ENCODE measurements around the gene RSPH6A. TPM values are rescaled to one million over a fixed set of nuclear protein-coding genes. Genes with fewer than 3 reads are reported as not detected.

The RSPH6A gene
- total and polyA plus RNA-seq, 2 experiments from 2014 or later = not detected

DNA sequence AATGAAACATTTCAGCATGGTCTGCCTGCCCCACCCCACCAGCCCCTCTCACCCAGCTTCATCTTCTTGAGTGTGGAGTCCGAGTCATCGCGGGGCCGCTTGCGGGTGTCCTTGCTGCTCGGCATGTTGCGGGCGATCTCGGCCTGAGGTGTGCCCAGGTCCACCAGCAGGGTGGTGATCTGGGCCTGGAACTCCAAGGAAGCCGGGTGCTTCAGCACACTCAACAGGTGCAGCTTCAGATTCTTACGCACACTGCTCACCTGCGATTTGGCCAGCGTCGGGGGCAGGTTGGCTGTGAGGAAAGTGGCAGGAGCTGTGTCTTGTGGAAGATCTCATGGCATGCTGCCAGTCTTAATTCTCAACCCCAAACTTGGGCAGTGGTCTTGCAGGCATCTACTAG, 27.1 kb upstream of the RSPH6A start:
- no peak for TF ChIP-seq EZH2phosphoT487 (IDR thresholded peaks at IDR 0.05; ENCODE audit: low read depth, severe bottlenecking, unreplicated experiment)
- TF ChIP-seq EZH2 (IDR thresholded peaks at IDR 0.05; ENCODE audit: borderline replicate concordance) = no peak
- TF ChIP-seq, protein P1, sequence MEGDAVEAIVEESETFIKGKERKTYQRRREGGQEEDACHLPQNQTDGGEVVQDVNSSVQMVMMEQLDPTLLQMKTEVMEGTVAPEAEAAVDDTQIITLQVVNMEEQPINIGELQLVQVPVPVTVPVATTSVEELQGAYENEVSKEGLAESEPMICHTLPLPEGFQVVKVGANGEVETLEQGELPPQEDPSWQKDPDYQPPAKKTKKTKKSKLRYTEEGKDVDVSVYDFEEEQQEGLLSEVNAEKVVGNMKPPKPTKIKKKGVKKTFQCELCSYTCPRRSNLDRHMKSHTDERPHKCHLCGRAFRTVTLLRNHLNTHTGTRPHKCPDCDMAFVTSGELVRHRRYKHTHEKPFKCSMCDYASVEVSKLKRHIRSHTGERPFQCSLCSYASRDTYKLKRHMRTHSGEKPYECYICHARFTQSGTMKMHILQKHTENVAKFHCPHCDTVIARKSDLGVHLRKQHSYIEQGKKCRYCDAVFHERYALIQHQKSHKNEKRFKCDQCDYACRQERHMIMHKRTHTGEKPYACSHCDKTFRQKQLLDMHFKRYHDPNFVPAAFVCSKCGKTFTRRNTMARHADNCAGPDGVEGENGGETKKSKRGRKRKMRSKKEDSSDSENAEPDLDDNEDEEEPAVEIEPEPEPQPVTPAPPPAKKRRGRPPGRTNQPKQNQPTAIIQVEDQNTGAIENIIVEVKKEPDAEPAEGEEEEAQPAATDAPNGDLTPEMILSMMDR (IDR thresholded peaks at IDR 0.05; ENCODE audit: poor library complexity) = no peak
- 97% methylated on average over 14 of the region's 14 CpGs for WGBS (ENCODE audit: low lambda C conversion rate, missing lambda C conversion rate)
- Histone ChIP-seq H3K27ac (no peak overlapping the region), H3K4me1 (ENCODE audit: insufficient read depth) (no peaks in the 10 kb centered on the region), H3K4me2 (no peak overlapping the region), H3K4me3 (no peak overlapping the region), H3K9me2 (replicated peaks; ENCODE audit: insufficient read depth) (no peaks in the 10 kb centered on the region), H3K79me2 (no peaks in the 10 kb centered on the region), H3K9me3 (ENCODE audit: low read depth) (no peaks in the 10 kb centered on the region), H3K27me3 (no peaks in the 10 kb centered on the region), H3K36me3 (replicated peaks; ENCODE audit: insufficient read depth, low read depth) (no peaks in the 10 kb centered on the region), H2AFZ (no peak overlapping the region), H4K20me1 (ENCODE audit: insufficient read depth, poor library complexity, severe bottlenecking) (no peaks in the 10 kb centered on the region)
- no peak for DNase-seq (ENCODE audit: low spot score)

GRCh38 chr19:45834970-45835369, 19.9 kb upstream of the RSPH6A start:
- Histone ChIP-seq H4K20me1 (ENCODE audit: insufficient read depth, poor library complexity, severe bottlenecking) (no peaks in the 10 kb centered on the region), H3K9me3 (ENCODE audit: low read depth) (no peaks in the 10 kb centered on the region), H3K9me2 (replicated peaks; ENCODE audit: insufficient read depth) (no peaks in the 10 kb centered on the region), H2AFZ (no peak overlapping the region), H3K79me2 (no peaks in the 10 kb centered on the region), H3K4me2 (no peak overlapping the region), H3K27me3 (no peaks in the 10 kb centered on the region), H3K27ac (no peak overlapping the region), H3K4me1 (ENCODE audit: insufficient read depth) (no peaks in the 10 kb centered on the region), H3K36me3 (replicated peaks; ENCODE audit: insufficient read depth, low read depth) (no peaks in the 10 kb centered on the region), H3K4me3 (no peak overlapping the region)
- TF ChIP-seq, protein P1 (IDR thresholded peaks at IDR 0.05; ENCODE audit: poor library complexity) = no peak
- no peak for TF ChIP-seq EZH2phosphoT487 (IDR thresholded peaks at IDR 0.05; ENCODE audit: low read depth, severe bottlenecking, unreplicated experiment)
- no peak for TF ChIP-seq EZH2 (IDR thresholded peaks at IDR 0.05; ENCODE audit: borderline replicate concordance)
- DNase-seq (ENCODE audit: low spot score) = no peak
- WGBS (ENCODE audit: low lambda C conversion rate, missing lambda C conversion rate) = 98% methylated on average over 7 of the region's 7 CpGs

DNA sequence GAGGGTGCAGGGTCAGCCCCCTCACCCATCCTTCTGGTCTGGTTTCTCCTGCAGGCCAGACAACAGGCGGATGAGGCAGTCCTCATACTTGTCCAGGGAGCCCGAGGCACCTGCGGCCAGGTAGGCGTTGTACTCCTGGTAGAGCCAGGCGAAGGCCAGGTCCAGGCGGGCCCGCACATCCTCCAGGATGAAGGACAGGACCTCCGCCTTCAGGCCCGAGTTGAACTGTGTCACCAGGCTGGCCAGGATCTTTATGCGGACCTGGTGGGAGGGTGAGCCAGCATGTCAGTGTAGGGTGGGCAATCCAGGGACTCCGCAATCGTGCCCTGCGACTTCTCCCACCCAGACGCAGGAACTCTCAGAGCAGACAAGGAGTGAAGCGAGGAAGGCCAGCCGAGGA, 13.8 kb upstream of the RSPH6A start:
- no peak overlapping the region for H2AFZ ChIP-seq
- H3K9me2 ChIP-seq (replicated peaks; ENCODE audit: insufficient read depth) = no peaks in the 10 kb centered on the region
- H3K4me2 ChIP-seq = no peak overlapping the region
- no peaks in the 10 kb centered on the region for H3K27me3 ChIP-seq
- H3K4me1 ChIP-seq (ENCODE audit: insufficient read depth) = no peaks in the 10 kb centered on the region
- no peaks in the 10 kb centered on the region for H3K36me3 ChIP-seq (replicated peaks; ENCODE audit: insufficient read depth, low read depth)
- no peak overlapping the region for H3K4me3 ChIP-seq
- H3K27ac ChIP-seq = no peak overlapping the region
- H4K20me1 ChIP-seq (ENCODE audit: insufficient read depth, poor library complexity, severe bottlenecking) = no peaks in the 10 kb centered on the region
- WGBS (ENCODE audit: low lambda C conversion rate, missing lambda C conversion rate) = 96% methylated on average over 16 of the region's 16 CpGs
- DNase-seq (ENCODE audit: low spot score) = no peak
- H3K79me2 ChIP-seq = no peaks in the 10 kb centered on the region
- TF ChIP-seq EZH2 (IDR thresholded peaks at IDR 0.05; ENCODE audit: borderline replicate concordance) (no peak), EZH2phosphoT487 (IDR thresholded peaks at IDR 0.05; ENCODE audit: low read depth, severe bottlenecking, unreplicated experiment) (no peak)
- TF ChIP-seq, protein P1 (IDR thresholded peaks at IDR 0.05; ENCODE audit: poor library complexity) = no peak
- no peaks in the 10 kb centered on the region for H3K9me3 ChIP-seq (ENCODE audit: low read depth)

DNA sequence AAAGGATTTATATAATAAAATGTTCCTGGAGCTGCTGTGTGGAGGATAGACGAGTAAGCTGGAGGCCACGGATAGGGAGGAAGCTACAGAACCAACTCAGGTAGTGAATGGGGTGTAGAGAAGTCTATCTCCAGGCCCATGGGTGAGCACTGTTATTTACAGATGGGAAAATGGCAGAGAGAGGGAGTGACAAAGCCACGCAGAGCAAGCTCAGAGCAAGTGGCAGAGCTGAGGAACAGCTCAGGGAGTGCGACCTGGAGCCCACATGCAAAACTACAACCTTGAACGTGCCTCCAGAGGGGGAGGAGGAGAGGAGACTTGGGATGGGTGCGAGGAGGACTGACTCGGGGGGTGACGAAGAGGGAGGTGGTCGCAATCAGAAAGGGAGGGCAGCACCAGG, 13.4 kb upstream of the RSPH6A start:
- TF ChIP-seq EZH2 (IDR thresholded peaks at IDR 0.05; ENCODE audit: borderline replicate concordance) (no peak), EZH2phosphoT487 (IDR thresholded peaks at IDR 0.05; ENCODE audit: low read depth, severe bottlenecking, unreplicated experiment) (no peak)
- TF ChIP-seq, protein P1 (IDR thresholded peaks at IDR 0.05; ENCODE audit: poor library complexity) = no peak
- Histone ChIP-seq H3K9me3 (ENCODE audit: low read depth) (no peaks in the 10 kb centered on the region), H3K27ac (no peak overlapping the region), H2AFZ (no peak overlapping the region), H3K36me3 (replicated peaks; ENCODE audit: insufficient read depth, low read depth) (no peaks in the 10 kb centered on the region), H3K79me2 (no peaks in the 10 kb centered on the region), H3K4me1 (ENCODE audit: insufficient read depth) (no peaks in the 10 kb centered on the region), H3K9me2 (replicated peaks; ENCODE audit: insufficient read depth) (no peaks in the 10 kb centered on the region), H4K20me1 (ENCODE audit: insufficient read depth, poor library complexity, severe bottlenecking) (no peaks in the 10 kb centered on the region), H3K27me3 (no peaks in the 10 kb centered on the region), H3K4me3 (no peak overlapping the region), H3K4me2 (no peak overlapping the region)
- DNase-seq (ENCODE audit: low spot score) = no peak
- WGBS (ENCODE audit: low lambda C conversion rate, missing lambda C conversion rate) = 94% methylated on average over 9 of the region's 9 CpGs

Measured in hepatocyte (in vitro differentiated cells).